PFSK-1 (cell line): Measurements from ENCODE around the gene DGCR8.

Experiments
- FOXP2 ChIP-seq: optimal IDR thresholded peaks from 2 replicates; pipeline ENCODE3; 2011; ENCODE audit warnings: borderline replicate concordance, control low read depth, inconsistent platforms; ENCODE audit not compliant: insufficient read depth; ENCODE audit errors: extremely low read length, extremely low read depth
- POLR2AphosphoS5 ChIP-seq: IDR thresholded peaks from 2 replicates; pipeline ENCODE4 v1.6.1; 2012; ENCODE audit warnings: low read depth, mild to moderate bottlenecking, control low read depth, low read length, moderate library complexity
- REST ChIP-seq, 2 experiments: IDR thresholded peaks; 2 replicates each; pipeline versions ENCODE4 v1.6.1 to v1.8.0; 2011 to 2012; ENCODE audit warnings: low read depth in 2 of 2, low read length in 2 of 2, control low read depth in 1 of 2, inconsistent platforms in 1 of 2, mild to moderate bottlenecking in 1 of 2, moderate library complexity in 1 of 2; ENCODE audit not compliant: insufficient read depth in 1 of 2
- SIN3A ChIP-seq: IDR thresholded peaks from 2 replicates; pipeline ENCODE4 v1.6.1; 2012; ENCODE audit warnings: mild to moderate bottlenecking, low read length, moderate library complexity, borderline replicate concordance; ENCODE audit not compliant: insufficient read depth
- TAF1 ChIP-seq: IDR thresholded peaks from 2 replicates; pipeline ENCODE4 v1.6.1; 2012; ENCODE audit warnings: low read length, control low read depth, borderline replicate concordance; ENCODE audit not compliant: insufficient read depth

The DGCR8 gene

GRCh38 chr22:20131859-20132685, 52.0 kb downstream of the DGCR8 start:
- TF ChIP-seq SIN3A = no peak
- TF ChIP-seq REST (IDR thresholded peaks at IDR 0.05; ENCODE audit: insufficient read depth in 1 of 2, low read depth in 2 of 2, low read length in 2 of 2) = no peak
- TF ChIP-seq FOXP2 = no peak
- no peak for TF ChIP-seq POLR2AphosphoS5
- no peak for TF ChIP-seq TAF1

- TF ChIP-seq SIN3A (no peak), TAF1 (no peak), FOXP2 (no peak)
These were observed 52.7 kb downstream of the DGCR8 start for GRCh38 chr22:20132686-20133246.

GRCh38 chr22:20133930-20134549, 54.0 kb downstream of the DGCR8 start:
- no peak for TF ChIP-seq POLR2AphosphoS5
- no peak for TF ChIP-seq TAF1
- TF ChIP-seq FOXP2 = no peak
- no peak for TF ChIP-seq SIN3A
- no peak for TF ChIP-seq REST (IDR thresholded peaks at IDR 0.05; ENCODE audit: insufficient read depth in 1 of 2, low read depth in 2 of 2, low read length in 2 of 2)

DNA sequence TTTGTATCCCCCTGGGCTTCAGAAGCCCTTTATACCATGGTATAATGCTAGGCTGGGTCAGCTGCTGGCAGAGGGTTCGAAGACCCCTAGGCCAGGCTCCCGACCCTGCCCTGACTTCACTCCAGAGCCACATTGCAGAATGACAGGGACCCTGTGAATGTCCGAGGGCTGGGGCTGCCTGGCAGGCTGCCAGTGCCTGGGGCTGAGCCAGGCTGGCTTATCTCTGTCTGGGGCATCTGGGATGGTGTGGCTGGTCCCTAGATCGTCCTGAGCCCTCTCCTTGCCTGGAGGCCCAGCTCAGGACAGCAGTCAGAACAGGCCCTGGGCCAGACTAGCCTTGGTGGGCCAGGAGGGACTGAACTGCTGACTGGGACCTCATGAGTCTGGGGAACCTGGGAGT, 55.2 kb downstream of the DGCR8 start:
- TF ChIP-seq SIN3A (no peak), TAF1 (no peak), REST (IDR thresholded peaks at IDR 0.05; ENCODE audit: insufficient read depth in 1 of 2, low read depth in 2 of 2, low read length in 2 of 2) (no peak), POLR2AphosphoS5 (no peak), FOXP2 (no peak)

GRCh38 chr22:20135806-20136602, 56.0 kb downstream of the DGCR8 start:
- no peak for TF ChIP-seq FOXP2
- TF ChIP-seq REST (IDR thresholded peaks at IDR 0.05; ENCODE audit: insufficient read depth in 1 of 2, low read depth in 2 of 2, low read length in 2 of 2) = no peak
- no peak for TF ChIP-seq SIN3A
- no peak for TF ChIP-seq POLR2AphosphoS5
- TF ChIP-seq TAF1 = no peak
